H1 (cell line): ENCODE results near the gene FAM53A. TPM values are rescaled to one million over a fixed set of nuclear protein-coding genes. Genes with fewer than 3 reads are reported as not detected.

Source experiments
- ASH2L ChIP-seq: fragments of 200-600, 300-600 bp; sonication (generic); IDR thresholded peaks from one replicate; pipeline ENCODE4 v1.7.1; 2017; ENCODE audit warnings: low read length
- EZH2 ChIP-seq: fragments of 200-600 bp; sonication (generic); IDR thresholded peaks from 2 replicates; pipeline ENCODE4 v1.7.1; 2012; ENCODE audit warnings: low read depth, mild to moderate bottlenecking, moderate library complexity, low read length, inconsistent platforms; ENCODE audit not compliant: severe bottlenecking
- HDAC2 ChIP-seq, 2 experiments: fragments of 300-600 bp in 1 of 2; sonication (generic) in 1 of 2; IDR thresholded peaks; 2 replicates each; pipeline ENCODE4 v1.6.1; 2011 to 2012; ENCODE audit warnings: low read depth in 2 of 2, low read length in 2 of 2, mild to moderate bottlenecking in 2 of 2, moderate library complexity in 2 of 2, borderline replicate concordance in 1 of 2, inconsistent platforms in 1 of 2
- KDM4A ChIP-seq: IDR thresholded peaks from one replicate; pipeline ENCODE4 v1.7.1; 2012; ENCODE audit warnings: low read depth, mild to moderate bottlenecking, moderate library complexity, low read length, inconsistent platforms; ENCODE audit not compliant: severe bottlenecking
- KDM5A ChIP-seq: fragments of 200-600 bp; IDR thresholded peaks from 2 replicates; pipeline ENCODE4 v1.7.1; 2012; ENCODE audit warnings: mild to moderate bottlenecking, low read length, inconsistent platforms, mixed read lengths
- MAX ChIP-seq: IDR thresholded peaks from 2 replicates; pipeline ENCODE4 v1.6.1; 2012; ENCODE audit warnings: inconsistent platforms
- RAD21 ChIP-seq, 2 experiments: IDR thresholded peaks in 1 of 2; conservative IDR thresholded peaks in 1 of 2; 2 replicates each; pipeline ENCODE4 v1.6.1; 2011; ENCODE audit warnings: low read depth in 2 of 2, low read length in 2 of 2, improper control_type of control experiment in 1 of 2, inconsistent platforms in 1 of 2, mild to moderate bottlenecking in 1 of 2, moderate library complexity in 1 of 2
- SP4 ChIP-seq: IDR thresholded peaks from 2 replicates; pipeline ENCODE4 v1.6.1; 2012; ENCODE audit warnings: low read length, inconsistent platforms
- TEAD4 ChIP-seq: IDR thresholded peaks from 2 replicates; pipeline ENCODE4 v1.6.1; 2012; ENCODE audit warnings: low read depth, low read length, inconsistent platforms, mixed read lengths
- ZNF274 ChIP-seq: IDR thresholded peaks from 2 replicates; pipeline ENCODE4 v1.7.0; 2012; ENCODE audit warnings: low read length, borderline replicate concordance; ENCODE audit errors: extremely low read depth
- polyA plus RNA-seq, 7 experiments: library from polyadenylated mRNA; depleted of rRNA in 3 of 7; stranded (reverse) in 5 of 7; unstranded in 2 of 7; fragments of >200 nt in 5 of 7; fragments of 200-250 nt in 2 of 7; gene quantifications; 1 replicate in 5 of 7; 2 replicates in 1 of 7; 4 replicates in 1 of 7; pipeline versions ENCODE4 v1.2.1 to v1.2.3, GENCODE V29; 2011 to 2013; ENCODE audit warnings: missing spikeins in 2 of 7, mixed read lengths in 2 of 7
- total RNA-seq: library from RNA; stranded (reverse); fragmentation: NEBNext Ultra II Directional; extraction: Animal tissue kit (Norgen Biotek cat#: 25700); gene quantifications from 2 replicates; pipeline ENCODE4 v1.2.1, GENCODE V29; 2021
- TF ChIP-seq, protein P1 (sequence below): IDR thresholded peaks from 2 replicates; pipeline ENCODE4 v1.6.1; 2011; ENCODE audit warnings: low read depth, mild to moderate bottlenecking, low read length; ENCODE audit not compliant: insufficient read depth

Gene FAM53A
- total and polyA plus RNA-seq, 2 of the 8 experiments (the other 6 are each of a cell fraction or from before 2014, with no cell fraction given) = 1.9 to 2.0 TPM

GRCh38 chr4:1637580-1638271 lies 46.4 kb downstream of the FAM53A start (continued):
- TF ChIP-seq EZH2 (no peak), TEAD4 (no peak), MAX (no peak), ZNF274 (no peak), RAD21 (IDR thresholded peaks at IDR 0.05 in 1 of 2, conservative IDR thresholded peaks at IDR 0.05 in 1 of 2; ENCODE audit: low read depth in 2 of 2, low read length in 2 of 2) (no peak), SP4 (no peak), KDM4A (no peak), ASH2L (no peak), KDM5A (no peak), HDAC2 (IDR thresholded peaks at IDR 0.05; ENCODE audit: borderline replicate concordance in 1 of 2, low read depth in 2 of 2, low read length in 2 of 2) (no peak)
- TF ChIP-seq, protein P1, sequence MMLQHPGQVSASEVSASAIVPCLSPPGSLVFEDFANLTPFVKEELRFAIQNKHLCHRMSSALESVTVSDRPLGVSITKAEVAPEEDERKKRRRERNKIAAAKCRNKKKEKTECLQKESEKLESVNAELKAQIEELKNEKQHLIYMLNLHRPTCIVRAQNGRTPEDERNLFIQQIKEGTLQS = no peak
